GM10266 (cell line): ENCODE results near the gene FAM13B.
"Not testable (repeated sequence)": the region's sequence is repeated elsewhere in the genome, so short reads cannot be mapped to it uniquely, and the experiment has no call there.

ENCODE experiments used
- DNase-seq: peaks from one replicate; pipeline ENCODE4 v3.0.0; 2012; ENCODE audit errors: extremely low spot score
- TF ChIP-seq, protein P1 (sequence below): IDR thresholded peaks from 2 replicates; pipeline ENCODE4 v1.5.1; 2012; ENCODE audit warnings: mild to moderate bottlenecking, low read depth; ENCODE audit not compliant: control insufficient read depth, insufficient read depth; ENCODE audit errors: missing control alignments

FAM13B gene

GRCh38 chr5:138065102-138065501 is 32.2 kb upstream of the FAM13B start:
- DNase-seq, result no peak
- TF ChIP-seq, protein P1, sequence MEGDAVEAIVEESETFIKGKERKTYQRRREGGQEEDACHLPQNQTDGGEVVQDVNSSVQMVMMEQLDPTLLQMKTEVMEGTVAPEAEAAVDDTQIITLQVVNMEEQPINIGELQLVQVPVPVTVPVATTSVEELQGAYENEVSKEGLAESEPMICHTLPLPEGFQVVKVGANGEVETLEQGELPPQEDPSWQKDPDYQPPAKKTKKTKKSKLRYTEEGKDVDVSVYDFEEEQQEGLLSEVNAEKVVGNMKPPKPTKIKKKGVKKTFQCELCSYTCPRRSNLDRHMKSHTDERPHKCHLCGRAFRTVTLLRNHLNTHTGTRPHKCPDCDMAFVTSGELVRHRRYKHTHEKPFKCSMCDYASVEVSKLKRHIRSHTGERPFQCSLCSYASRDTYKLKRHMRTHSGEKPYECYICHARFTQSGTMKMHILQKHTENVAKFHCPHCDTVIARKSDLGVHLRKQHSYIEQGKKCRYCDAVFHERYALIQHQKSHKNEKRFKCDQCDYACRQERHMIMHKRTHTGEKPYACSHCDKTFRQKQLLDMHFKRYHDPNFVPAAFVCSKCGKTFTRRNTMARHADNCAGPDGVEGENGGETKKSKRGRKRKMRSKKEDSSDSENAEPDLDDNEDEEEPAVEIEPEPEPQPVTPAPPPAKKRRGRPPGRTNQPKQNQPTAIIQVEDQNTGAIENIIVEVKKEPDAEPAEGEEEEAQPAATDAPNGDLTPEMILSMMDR, result peak; percentile 51

GRCh38 chr5:138064526-138064925 is 31.6 kb upstream of the FAM13B start:
- TF ChIP-seq, protein P1, result peak; percentile 13
- DNase-seq, result no peak

GRCh38 chr5:138054847-138055558 is 22.1 kb upstream of the FAM13B start:
- no peak for DNase-seq
- TF ChIP-seq, protein P1, result no peak

GRCh38 chr5:138054206-138054605 is 21.3 kb upstream of the FAM13B start:
- no peak for DNase-seq
- TF ChIP-seq, protein P1, result no peak

DNA sequence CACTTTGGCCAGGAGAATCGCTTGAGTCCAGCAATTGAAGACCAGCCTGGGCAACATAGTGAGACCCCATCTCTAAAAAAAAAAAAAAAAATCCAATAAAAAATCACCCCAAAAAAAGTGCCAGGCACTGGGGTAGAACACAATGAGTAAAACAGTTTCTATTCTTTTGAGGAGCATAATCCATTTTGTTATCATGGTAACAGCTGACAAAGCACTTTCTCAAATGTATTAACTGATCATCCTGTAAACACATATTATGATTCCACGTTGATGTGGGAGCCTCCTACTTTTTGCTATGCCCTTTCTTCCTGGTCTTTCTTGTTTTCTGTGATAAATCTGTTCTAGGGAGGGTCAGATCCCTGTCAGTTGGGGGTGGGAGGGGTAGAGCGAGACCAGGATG is 20.7 kb upstream of the FAM13B start:
- no peak for DNase-seq
- TF ChIP-seq, protein P1, result no peak

- DNase-seq, result not testable (repeated sequence)
Observed at GRCh38 chr5:138052718-138053117, 19.8 kb upstream of the FAM13B start.

DNA sequence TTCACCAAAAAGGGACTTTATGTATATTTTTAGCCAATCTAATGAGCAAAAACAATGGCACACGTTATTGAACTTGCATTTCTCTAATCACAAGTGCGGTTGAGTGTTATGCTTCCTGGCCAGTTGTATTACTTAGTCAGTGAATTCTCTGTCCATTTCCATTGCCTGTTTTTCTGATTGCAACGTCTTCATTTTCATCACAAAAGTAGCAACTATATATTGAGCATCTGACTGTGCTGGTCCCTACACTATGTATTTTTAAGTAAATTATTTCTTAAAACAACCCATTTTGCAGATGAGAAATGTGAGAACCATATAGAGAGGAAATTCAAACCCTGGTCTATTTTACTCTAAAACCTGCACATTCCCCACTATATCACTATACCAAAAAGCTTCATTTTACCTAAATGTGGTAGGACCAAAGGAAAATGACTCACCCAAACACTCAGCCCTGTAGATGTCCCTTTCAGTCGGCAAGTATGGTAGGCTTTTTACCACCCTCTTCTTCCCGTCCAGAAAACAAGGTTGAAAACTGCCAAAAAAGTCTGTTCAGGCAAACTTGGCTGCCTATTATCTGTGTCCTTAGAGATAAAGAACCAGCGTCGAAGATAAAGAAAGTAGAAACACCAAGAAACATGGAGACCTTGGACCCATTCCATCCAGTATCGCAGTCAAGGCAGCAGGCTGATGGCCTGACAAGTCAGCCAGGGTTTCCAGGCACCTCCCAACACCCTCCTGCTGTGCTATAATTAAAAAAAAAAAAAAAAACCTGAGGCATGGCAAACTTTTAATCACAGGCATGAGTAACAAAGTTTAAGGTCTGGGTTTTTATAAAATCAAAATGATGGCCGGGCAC is 18.8 kb upstream of the FAM13B start:
- no peak for DNase-seq
- TF ChIP-seq, protein P1, result no peak

GRCh38 chr5:138045283-138045682 is 12.4 kb upstream of the FAM13B start:
- not testable (repeated sequence) for DNase-seq
